Stimulated activated effector memory CD8-positive, alpha-beta T cell treated with anti-CD3 and anti-CD28 coated beads, Interleukin-12 subunit alpha, Interleukin-12 subunit beta, amount 100 ng/mL, for 72 hours (primary cell): ENCODE measurements around the gene DNAJC11.
"Not testable (repeated sequence)": the region's sequence is repeated elsewhere in the genome, so short reads cannot be mapped to it uniquely, and the experiment has no call there.

Source experiments
- ATAC-seq: fragments of 150-1000 bp; cut with Tn5 transposase; 2 replicates; pipeline ENCODE4 v1.10.0; 2021
- DNase-seq, 2 donors: peaks; one replicate each; pipeline ENCODE4 v3.0.0; 2021 to 2022; ENCODE audit warnings: low spot score in 2 of 2
- H3K27ac Mint-ChIP-seq: one replicate; pipeline ENCODE4 v1.8.0; 2022; ENCODE audit warnings: mild to moderate bottlenecking, mixed read lengths
- H3K36me3 Mint-ChIP-seq: one replicate; pipeline ENCODE4 v1.8.0; 2022; ENCODE audit warnings: mild to moderate bottlenecking, mixed read lengths
- H3K4me1 Mint-ChIP-seq: one replicate; pipeline ENCODE4 v1.8.0; 2022; ENCODE audit warnings: mixed read lengths
- H3K4me3 Mint-ChIP-seq: one replicate; pipeline ENCODE4 v1.8.0; 2022; ENCODE audit warnings: mild to moderate bottlenecking, mixed read lengths
- H3K9me3 Mint-ChIP-seq: one replicate; pipeline ENCODE4 v1.8.0; 2022; ENCODE audit warnings: mixed read lengths

Gene DNAJC11

GRCh38 chr1:6646499-6647148, 55.0 kb downstream of the DNAJC11 start:
- H3K4me3 Mint-ChIP-seq, result no peak overlapping the region
- H3K36me3 Mint-ChIP-seq, result peaks cover 48% of the 10 kb centered on the region
- H3K4me1 Mint-ChIP-seq, result no peaks in the 10 kb centered on the region
- no peaks in the 10 kb centered on the region for H3K9me3 Mint-ChIP-seq
- peak; percentile 51 for ATAC-seq
- H3K27ac Mint-ChIP-seq, result no peak overlapping the region
- DNase-seq, result no peak

GRCh38 chr1:6645018-6645417, 56.6 kb downstream of the DNAJC11 start:
- no peak overlapping the region for H3K4me3 Mint-ChIP-seq
- DNase-seq, result no peak
- no peaks in the 10 kb centered on the region for H3K4me1 Mint-ChIP-seq
- H3K27ac Mint-ChIP-seq, result no peak overlapping the region
- ATAC-seq, result no peak
- H3K9me3 Mint-ChIP-seq, result no peaks in the 10 kb centered on the region
- peaks cover 61% of the 10 kb centered on the region for H3K36me3 Mint-ChIP-seq

- peaks cover 94% of the 10 kb centered on the region for H3K36me3 Mint-ChIP-seq
These were observed 60.7 kb downstream of the DNAJC11 start for GRCh38 chr1:6640867-6641266.

GRCh38 chr1:6638226-6638625, 63.4 kb downstream of the DNAJC11 start:
- DNase-seq (no peak), ATAC-seq (no peak)
- no peaks in the 10 kb centered on the region for H3K9me3 Mint-ChIP-seq
- no peaks in the 10 kb centered on the region for H3K4me1 Mint-ChIP-seq
- H3K27ac Mint-ChIP-seq, result peak overlapping the region; percentile 37
- no peak overlapping the region for H3K4me3 Mint-ChIP-seq
- H3K36me3 Mint-ChIP-seq, result peaks cover 96% of the 10 kb centered on the region

More at GRCh38 chr1:6640867-6641266, 60.7 kb downstream of the DNAJC11 start:
- not testable (repeated sequence) for H3K9me3 Mint-ChIP-seq, ATAC-seq, DNase-seq, H3K4me1 Mint-ChIP-seq, H3K27ac Mint-ChIP-seq, H3K4me3 Mint-ChIP-seq

- DNase-seq, result no peak
- H3K27ac Mint-ChIP-seq, result peak overlapping the region; percentile 64
- no peaks in the 10 kb centered on the region for H3K9me3 Mint-ChIP-seq
- ATAC-seq, result no peak
- peaks cover 96% of the 10 kb centered on the region for H3K36me3 Mint-ChIP-seq
- H3K4me3 Mint-ChIP-seq, result no peak overlapping the region
- no peaks in the 10 kb centered on the region for H3K4me1 Mint-ChIP-seq
These were observed 63.8 kb downstream of the DNAJC11 start for GRCh38 chr1:6637770-6638169.

GRCh38 chr1:6636778-6637177, 64.8 kb downstream of the DNAJC11 start:
- H3K36me3 Mint-ChIP-seq, result peaks cover 96% of the 10 kb centered on the region
- H3K27ac Mint-ChIP-seq, result peak overlapping the region; percentile 64
- not testable (repeated sequence) for H3K4me3 Mint-ChIP-seq, H3K4me1 Mint-ChIP-seq, DNase-seq, ATAC-seq, H3K9me3 Mint-ChIP-seq

- DNase-seq (no peak), ATAC-seq (no peak)
- H3K27ac Mint-ChIP-seq, result no peak overlapping the region
- H3K36me3 Mint-ChIP-seq, result peaks cover 96% of the 10 kb centered on the region
- H3K4me3 Mint-ChIP-seq, result no peak overlapping the region
- no peaks in the 10 kb centered on the region for H3K4me1 Mint-ChIP-seq
- no peaks in the 10 kb centered on the region for H3K9me3 Mint-ChIP-seq
These were observed 65.5 kb downstream of the DNAJC11 start for GRCh38 chr1:6635910-6636760.

GRCh38 chr1:6635161-6635909, 66.3 kb downstream of the DNAJC11 start:
- H3K36me3 Mint-ChIP-seq, result peaks cover 96% of the 10 kb centered on the region
- no peaks in the 10 kb centered on the region for H3K4me1 Mint-ChIP-seq
- peak overlapping the region; percentile 14 for H3K27ac Mint-ChIP-seq
- no peak overlapping the region for H3K4me3 Mint-ChIP-seq
- ATAC-seq (no peak), DNase-seq (no peak)
- H3K9me3 Mint-ChIP-seq, result no peaks in the 10 kb centered on the region

- Mint-ChIP-seq H3K4me3 (no peak overlapping the region), H3K36me3 (peaks cover 96% of the 10 kb centered on the region), H3K9me3 (no peaks in the 10 kb centered on the region), H3K4me1 (peaks cover 5% of the 10 kb centered on the region), H3K27ac (peak overlapping the region; percentile 14)
- ATAC-seq, result peak; percentile 68
- no peak for DNase-seq
These were observed 67.1 kb downstream of the DNAJC11 start for GRCh38 chr1:6634371-6635052.

- H3K4me3 Mint-ChIP-seq, result no peak overlapping the region
- H3K36me3 Mint-ChIP-seq, result peaks cover 93% of the 10 kb centered on the region
- no peaks in the 10 kb centered on the region for H3K9me3 Mint-ChIP-seq
- peaks cover 13% of the 10 kb centered on the region for H3K4me1 Mint-ChIP-seq
- DNase-seq (no peak), ATAC-seq (no peak)
- no peak overlapping the region for H3K27ac Mint-ChIP-seq
These were observed 68.8 kb downstream of the DNAJC11 start for GRCh38 chr1:6632588-6633514.

- no peaks in the 10 kb centered on the region for H3K9me3 Mint-ChIP-seq
- ATAC-seq (no peak), DNase-seq (no peak)
- H3K4me3 Mint-ChIP-seq, result no peak overlapping the region
- peaks cover 29% of the 10 kb centered on the region for H3K4me1 Mint-ChIP-seq
- no peak overlapping the region for H3K27ac Mint-ChIP-seq
- H3K36me3 Mint-ChIP-seq, result peaks cover 91% of the 10 kb centered on the region
These were observed 70.6 kb downstream of the DNAJC11 start for GRCh38 chr1:6631058-6631457.

GRCh38 chr1:6630027-6630426, 71.6 kb downstream of the DNAJC11 start:
- Mint-ChIP-seq H3K4me1 (peaks cover 32% of the 10 kb centered on the region), H3K9me3 (no peaks in the 10 kb centered on the region), H3K27ac (peak overlapping the region; percentile 61), H3K36me3 (peaks cover 82% of the 10 kb centered on the region), H3K4me3 (no peak overlapping the region)
- DNase-seq, result no peak
- ATAC-seq, result no peak

GRCh38 chr1:6628971-6629479, 72.6 kb downstream of the DNAJC11 start:
- Mint-ChIP-seq H3K9me3 (no peaks in the 10 kb centered on the region), H3K27ac (peak overlapping the region; percentile 61), H3K4me3 (no peak overlapping the region), H3K4me1 (peaks cover 37% of the 10 kb centered on the region), H3K36me3 (peaks cover 77% of the 10 kb centered on the region)
- no peak for ATAC-seq
- no peak for DNase-seq
